Mesenchymal stem cell (in vitro differentiated cells and primary cell): ENCODE results near the gene ANKRD27.

ENCODE experiments used
- DNase-seq: peaks from one replicate; pipeline ENCODE4 v3.0.0-alpha.2; 2013
- H2AFZ ChIP-seq: one replicate; pipeline ENCODE4 v1.6.1; 2013; ENCODE audit warnings: low read depth, mild to moderate bottlenecking, control low read depth, inconsistent platforms, low read length, moderate library complexity
- H2AK5ac ChIP-seq: 2 replicates; pipeline ENCODE4 v1.6.1; 2013; ENCODE audit warnings: low read length, moderate library complexity, mild to moderate bottlenecking, inconsistent platforms; ENCODE audit not compliant: severe bottlenecking
- H2BK120ac ChIP-seq: one replicate; pipeline ENCODE4 v1.6.1; 2013; ENCODE audit warnings: low read depth, mild to moderate bottlenecking, inconsistent platforms, low read length, moderate library complexity
- H2BK12ac ChIP-seq, 2 experiments: one replicate each; pipeline ENCODE4 v1.6.1; 2013; ENCODE audit warnings: inconsistent platforms in 2 of 2, low read length in 2 of 2, mild to moderate bottlenecking in 2 of 2, moderate library complexity in 2 of 2, control low read depth in 1 of 2
- H2BK15ac ChIP-seq: one replicate; pipeline ENCODE4 v1.6.1; 2013; ENCODE audit warnings: mild to moderate bottlenecking, low read depth, inconsistent platforms; ENCODE audit not compliant: poor library complexity, severe bottlenecking
- H2BK5ac ChIP-seq: 2 replicates; pipeline ENCODE4 v1.6.1; 2013; ENCODE audit warnings: low read depth, mild to moderate bottlenecking, low read length, control low read depth, inconsistent platforms; ENCODE audit not compliant: poor library complexity, severe bottlenecking
- H3K14ac ChIP-seq, 2 experiments: one replicate each; pipeline ENCODE4 v1.6.1; 2013; ENCODE audit warnings: inconsistent platforms in 2 of 2, low read length in 2 of 2, control low read depth in 1 of 2, mild to moderate bottlenecking in 1 of 2, moderate library complexity in 1 of 2
- H3K18ac ChIP-seq, 2 experiments: one replicate each; pipeline ENCODE4 v1.6.1; 2013; ENCODE audit warnings: inconsistent platforms in 2 of 2, low read length in 2 of 2, control low read depth in 1 of 2, low read depth in 1 of 2, mild to moderate bottlenecking in 1 of 2
- H3K23ac ChIP-seq, 2 experiments: one replicate each; pipeline ENCODE4 v1.6.1; 2013; ENCODE audit warnings: inconsistent platforms in 2 of 2, low read length in 2 of 2, mild to moderate bottlenecking in 2 of 2, moderate library complexity in 2 of 2, control low read depth in 1 of 2
- H3K27ac ChIP-seq: 2 replicates; pipeline ENCODE4 v1.5.1; 2013; ENCODE audit warnings: mild to moderate bottlenecking, moderate library complexity, low read length, control low read depth, inconsistent platforms; ENCODE audit not compliant: poor library complexity, severe bottlenecking
- H3K27me3 ChIP-seq, 2 experiments: 2 replicates each; pipeline versions ENCODE4 v1.6.1 to v1.7.0; 2013; ENCODE audit warnings: low read length in 2 of 2, mild to moderate bottlenecking in 2 of 2, moderate library complexity in 2 of 2, control low read depth in 1 of 2, inconsistent platforms in 1 of 2; ENCODE audit not compliant: control insufficient read depth in 1 of 2, insufficient read depth in 1 of 2
- H3K36me3 ChIP-seq, 2 experiments: 2 replicates each; pipeline versions ENCODE4 v1.6.1 to v1.7.0; 2013; ENCODE audit warnings: low read length in 2 of 2, control low read depth in 1 of 2, inconsistent platforms in 1 of 2, low read depth in 1 of 2, mild to moderate bottlenecking in 1 of 2; ENCODE audit not compliant: insufficient read depth in 2 of 2, control insufficient read depth in 1 of 2
- H3K4ac ChIP-seq, 2 experiments: one replicate each; pipeline ENCODE4 v1.6.1; 2013; ENCODE audit warnings: inconsistent platforms in 2 of 2, low read length in 2 of 2, mild to moderate bottlenecking in 2 of 2, moderate library complexity in 2 of 2, control low read depth in 1 of 2, low read depth in 1 of 2
- H3K4me1 ChIP-seq: 2 replicates; pipeline ENCODE4 v1.6.1; 2013; ENCODE audit warnings: low read depth, low read length, control low read depth; ENCODE audit not compliant: control insufficient read depth, insufficient read depth
- H3K4me2 ChIP-seq: 2 replicates; pipeline ENCODE4 v1.6.1; 2013; ENCODE audit warnings: low read length, mild to moderate bottlenecking, inconsistent platforms; ENCODE audit not compliant: poor library complexity, severe bottlenecking
- H3K4me3 ChIP-seq, 2 experiments: 2 replicates each; pipeline versions ENCODE4 v1.5.1 to v1.7.0; 2013; ENCODE audit warnings: low read length in 2 of 2, mild to moderate bottlenecking in 2 of 2, control low read depth in 1 of 2, low read depth in 1 of 2; ENCODE audit not compliant: insufficient read depth in 1 of 2
- H3K79me1 ChIP-seq: replicated peaks from 2 replicates; pipeline ENCODE4 v1.6.1; 2013; ENCODE audit warnings: mild to moderate bottlenecking, control low read depth, low read length, inconsistent platforms; ENCODE audit not compliant: poor library complexity, severe bottlenecking
- H3K9ac ChIP-seq: 2 replicates; pipeline ENCODE4 v1.7.0; 2013; ENCODE audit warnings: mild to moderate bottlenecking, low read length, moderate library complexity
- H3K9me3 ChIP-seq: 2 replicates; pipeline ENCODE4 v1.7.0; 2013; ENCODE audit warnings: mild to moderate bottlenecking, low read length; ENCODE audit not compliant: control insufficient read depth
- H4K8ac ChIP-seq: one replicate; pipeline ENCODE4 v1.6.1; 2013; ENCODE audit warnings: inconsistent platforms, mild to moderate bottlenecking, low read length, moderate library complexity
- H4K91ac ChIP-seq: one replicate; pipeline ENCODE4 v1.6.1; 2013; ENCODE audit warnings: mild to moderate bottlenecking, low read length, inconsistent platforms
- WGBS: methylation state at CpG from one replicate; pipeline ENCODE4 v1.1.7; 2013; ENCODE audit warnings: mixed read lengths; 5-methylcytosine and 5-hydroxymethylcytosine counted together

Gene ANKRD27

GRCh38 chr19:32682317-32682716 is 7.3 kb upstream of the ANKRD27 start:
- no peaks in the 10 kb centered on the region for H3K79me1 ChIP-seq
- WGBS: 85% methylated on average over 4 of the region's 4 CpGs
- H3K18ac ChIP-seq: no peak overlapping the region
- no peak overlapping the region for H3K4me2 ChIP-seq
- peaks cover 1% of the 10 kb centered on the region for H3K4me1 ChIP-seq
- H2BK12ac ChIP-seq: no peak overlapping the region
- H4K91ac ChIP-seq: no peak overlapping the region
- no peak overlapping the region for H2BK5ac ChIP-seq
- no peak for DNase-seq
- no peak overlapping the region for H3K4ac ChIP-seq
- no peak overlapping the region for H4K8ac ChIP-seq
- H2BK15ac ChIP-seq: no peak overlapping the region
- H3K4me3 ChIP-seq: no peak overlapping the region
- no peak overlapping the region for H2AFZ ChIP-seq
- H3K36me3 ChIP-seq: peaks cover 0 to 4% of the 10 kb centered on the region in 2 experiments
- H3K9me3 ChIP-seq: no peaks in the 10 kb centered on the region
- H3K9ac ChIP-seq: no peak overlapping the region
- H3K14ac ChIP-seq: no peak overlapping the region
- H2BK120ac ChIP-seq: no peak overlapping the region
- no peak overlapping the region for H3K27ac ChIP-seq
- H3K23ac ChIP-seq: no peak overlapping the region
- H3K27me3 ChIP-seq: peaks cover 13 to 16% of the 10 kb centered on the region in 2 experiments
- H2AK5ac ChIP-seq: no peak overlapping the region

GRCh38 chr19:32680986-32681385 is 6.0 kb upstream of the ANKRD27 start:
- DNase-seq: no peak
- no peaks in the 10 kb centered on the region for H3K9me3 ChIP-seq
- no peak overlapping the region for H2AFZ ChIP-seq
- H3K4me1 ChIP-seq: peaks cover 11% of the 10 kb centered on the region
- H2BK120ac ChIP-seq: no peak overlapping the region
- H3K36me3 ChIP-seq: no peaks in the 10 kb centered on the region
- H2BK12ac ChIP-seq: no peak overlapping the region
- H3K79me1 ChIP-seq: no peaks in the 10 kb centered on the region
- no peak overlapping the region for H3K9ac ChIP-seq
- no peak overlapping the region for H2BK15ac ChIP-seq
- no peak overlapping the region for H3K18ac ChIP-seq
- H3K23ac ChIP-seq: no peak overlapping the region
- no peak overlapping the region for H3K27ac ChIP-seq
- no peak overlapping the region for H2BK5ac ChIP-seq
- H4K8ac ChIP-seq: no peak overlapping the region
- H3K4ac ChIP-seq: no peak overlapping the region
- peaks cover 25 to 26% of the 10 kb centered on the region in 2 experiments for H3K27me3 ChIP-seq
- WGBS: 100% methylated on average over 1 of the region's 2 CpGs
- no peak overlapping the region for H3K4me3 ChIP-seq
- no peak overlapping the region for H3K14ac ChIP-seq
- H3K4me2 ChIP-seq: no peak overlapping the region
- no peak overlapping the region for H4K91ac ChIP-seq
- no peak overlapping the region for H2AK5ac ChIP-seq

GRCh38 chr19:32677657-32678056 is 2.7 kb upstream of the ANKRD27 start:
- H3K9me3 ChIP-seq: no peaks in the 10 kb centered on the region
- no peak overlapping the region for H3K14ac ChIP-seq
- H4K91ac ChIP-seq: no peak overlapping the region
- WGBS: 23% methylated on average over 9 of the region's 9 CpGs
- H3K23ac ChIP-seq: no peak overlapping the region
- H2BK120ac ChIP-seq: no peak overlapping the region
- H2BK15ac ChIP-seq: no peak overlapping the region
- H4K8ac ChIP-seq: no peak overlapping the region
- peaks cover 8% of the 10 kb centered on the region for H3K79me1 ChIP-seq
- H2BK5ac ChIP-seq: no peak overlapping the region
- peaks cover 28 to 29% of the 10 kb centered on the region in 2 experiments for H3K27me3 ChIP-seq
- no peak overlapping the region for H3K4me2 ChIP-seq
- no peak overlapping the region for H3K4ac ChIP-seq
- peak; percentile 23 for DNase-seq
- H3K9ac ChIP-seq: no peak overlapping the region
- no peak overlapping the region for H3K18ac ChIP-seq
- no peak overlapping the region for H2BK12ac ChIP-seq
- H2AFZ ChIP-seq: no peak overlapping the region
- peaks cover 29% of the 10 kb centered on the region for H3K4me1 ChIP-seq
- no peaks in the 10 kb centered on the region for H3K36me3 ChIP-seq
- no peak overlapping the region for H3K27ac ChIP-seq
- H2AK5ac ChIP-seq: no peak overlapping the region
- H3K4me3 ChIP-seq: no peak overlapping the region

GRCh38 chr19:32676895-32677359 is 1.9 kb upstream of the ANKRD27 start:
- Histone ChIP-seq H2BK15ac (no peak overlapping the region), H3K4me2 (no peak overlapping the region), H3K79me1 (peaks cover 8% of the 10 kb centered on the region), H3K18ac (no peak overlapping the region), H3K36me3 (no peaks in the 10 kb centered on the region), H4K91ac (no peak overlapping the region), H3K27ac (no peak overlapping the region), H2BK120ac (no peak overlapping the region), H2BK12ac (no peak overlapping the region), H3K27me3 (peaks cover 28 to 29% of the 10 kb centered on the region in 2 experiments), H2AK5ac (no peak overlapping the region), H3K14ac (peak overlapping the region in 1 of 2 experiments; percentile 37), H2AFZ (peak overlapping the region; percentile 98), H3K4ac (no peak overlapping the region), H3K23ac (peak overlapping the region in 1 of 2 experiments; percentile 98), H3K4me1 (peaks cover 31% of the 10 kb centered on the region), H3K4me3 (no peak overlapping the region), H3K9ac (no peak overlapping the region), H4K8ac (no peak overlapping the region), H2BK5ac (no peak overlapping the region), H3K9me3 (no peaks in the 10 kb centered on the region)
- DNase-seq: no peak
- WGBS: 31% methylated on average over 33 of the region's 33 CpGs
